Mucosa of descending colon (tissue), 3 donors: ENCODE data around the gene FBXO34. TPM values are rescaled to one million over a fixed set of nuclear protein-coding genes. Genes with fewer than 3 reads are reported as not detected.
A peak's percentile ranks its signal among the peaks of the same experiment; 100 is the strongest.

Experiments
- ATAC-seq: fragments of 200-7000 bp; cut with Tn5 transposase; one replicate; pipeline ENCODE4 v1.9.1; 2020; ENCODE audit warnings: mild to moderate bottlenecking, moderate library complexity
- DNase-seq, 3 donors: peaks; one replicate each; pipeline ENCODE4 v3.0.0-alpha.2; 2020
- H3K36me3 ChIP-seq: fragments of 200-600 bp; one replicate; pipeline ENCODE4 v1.8.0; 2021; ENCODE audit warnings: low read depth, mild to moderate bottlenecking
- H3K4me1 ChIP-seq: fragments of 200-600 bp; one replicate; pipeline ENCODE4 v1.8.0; 2021; ENCODE audit warnings: low read depth, mild to moderate bottlenecking
- H3K4me3 ChIP-seq: fragments of 200-600 bp; one replicate; pipeline ENCODE4 v1.8.0; 2021; ENCODE audit warnings: mild to moderate bottlenecking
- H3K9me3 ChIP-seq: fragments of 200-600 bp; one replicate; pipeline ENCODE4 v1.8.0; 2021; ENCODE audit warnings: mild to moderate bottlenecking
- intact Hi-C, 2 donors: fragments of 100-400 bp; cut with DNase I in 1 of 2; cut with micrococcal nuclease in 1 of 2; formaldehyde crosslinking; loops; one replicate each; pipeline versions ENCODE4 v1.11.0 to v1.11.1; 2022; cut with DNase I, micrococcal nuclease
- total RNA-seq, 3 donors: library from RNA; stranded (reverse); fragmentation: NEBNext Ultra II Directional in 2 of 3; extraction: Animal tissue kit (Norgen Biotek cat#: 25700) in 2 of 3; gene quantifications; one replicate each; pipeline versions ENCODE4 v1.2.1 to v1.2.4, GENCODE V29; 2021 to 2023
- TF ChIP-seq, protein P1 (sequence below): fragments of 200-600 bp; IDR thresholded peaks from one replicate; pipeline ENCODE4 v1.8.0; 2022; ENCODE audit warnings: antibody characterized with exemption, mild to moderate bottlenecking
- donor health status: DM: no; HTN: no; CAD: no; lungs with moderate emphysema.
- donor health status: DM: no; HTN: no; CAD: no.
- donor health status: DM: no; HTN: yes; CAD: no.

FBXO34 gene
- total RNA-seq, 3 donors from 2014 or later: 42.2 to 76.9 (median 59.1) TPM

GRCh38 chr14:55388160-55388559, 116.9 kb downstream of the FBXO34 start:
- TF ChIP-seq, protein P1, sequence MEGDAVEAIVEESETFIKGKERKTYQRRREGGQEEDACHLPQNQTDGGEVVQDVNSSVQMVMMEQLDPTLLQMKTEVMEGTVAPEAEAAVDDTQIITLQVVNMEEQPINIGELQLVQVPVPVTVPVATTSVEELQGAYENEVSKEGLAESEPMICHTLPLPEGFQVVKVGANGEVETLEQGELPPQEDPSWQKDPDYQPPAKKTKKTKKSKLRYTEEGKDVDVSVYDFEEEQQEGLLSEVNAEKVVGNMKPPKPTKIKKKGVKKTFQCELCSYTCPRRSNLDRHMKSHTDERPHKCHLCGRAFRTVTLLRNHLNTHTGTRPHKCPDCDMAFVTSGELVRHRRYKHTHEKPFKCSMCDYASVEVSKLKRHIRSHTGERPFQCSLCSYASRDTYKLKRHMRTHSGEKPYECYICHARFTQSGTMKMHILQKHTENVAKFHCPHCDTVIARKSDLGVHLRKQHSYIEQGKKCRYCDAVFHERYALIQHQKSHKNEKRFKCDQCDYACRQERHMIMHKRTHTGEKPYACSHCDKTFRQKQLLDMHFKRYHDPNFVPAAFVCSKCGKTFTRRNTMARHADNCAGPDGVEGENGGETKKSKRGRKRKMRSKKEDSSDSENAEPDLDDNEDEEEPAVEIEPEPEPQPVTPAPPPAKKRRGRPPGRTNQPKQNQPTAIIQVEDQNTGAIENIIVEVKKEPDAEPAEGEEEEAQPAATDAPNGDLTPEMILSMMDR: no peak
- intact Hi-C loops: no loop called here
- H3K36me3 ChIP-seq: peaks cover 6% of the 10 kb centered on the region
- no peak overlapping the region for H3K4me3 ChIP-seq
- ATAC-seq: no peak
- DNase-seq: no peak
- H3K4me1 ChIP-seq: peaks cover 2% of the 10 kb centered on the region
- no peaks in the 10 kb centered on the region for H3K9me3 ChIP-seq

GRCh38 chr14:55389330-55389729, 118.1 kb downstream of the FBXO34 start:
- H3K9me3 ChIP-seq: no peaks in the 10 kb centered on the region
- ATAC-seq: no peak
- H3K4me3 ChIP-seq: no peak overlapping the region
- TF ChIP-seq, protein P1: no peak
- peaks cover 2% of the 10 kb centered on the region for H3K4me1 ChIP-seq
- no peak for DNase-seq
- peaks cover 6% of the 10 kb centered on the region for H3K36me3 ChIP-seq
- intact Hi-C loops: no loop called here

DNA sequence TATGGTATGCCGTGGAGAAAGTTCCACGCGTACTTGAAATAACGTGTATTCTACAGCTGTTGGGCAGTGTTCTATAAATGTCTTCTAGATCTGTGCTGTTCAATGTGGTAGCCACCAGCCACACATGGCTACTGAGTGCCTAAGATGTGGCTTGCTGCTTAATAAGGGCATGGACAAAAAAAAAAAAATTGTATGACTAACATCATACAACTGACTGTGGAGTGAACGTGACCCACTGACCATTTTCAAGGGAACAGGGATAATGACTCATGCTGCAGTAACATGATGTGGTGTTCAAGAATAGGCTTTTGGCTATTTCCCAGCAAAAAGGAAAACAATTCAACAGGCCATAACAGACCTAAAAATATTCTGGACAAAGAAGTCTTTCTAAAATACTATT, 127.5 kb downstream of the FBXO34 start:
- no peaks in the 10 kb centered on the region for H3K9me3 ChIP-seq
- no peak overlapping the region for H3K4me3 ChIP-seq
- ATAC-seq (peak; percentile 9), DNase-seq (no peak)
- H3K4me1 ChIP-seq: no peaks in the 10 kb centered on the region
- TF ChIP-seq, protein P1: no peak
- intact Hi-C loops: no loop called here
- no peaks in the 10 kb centered on the region for H3K36me3 ChIP-seq

DNA sequence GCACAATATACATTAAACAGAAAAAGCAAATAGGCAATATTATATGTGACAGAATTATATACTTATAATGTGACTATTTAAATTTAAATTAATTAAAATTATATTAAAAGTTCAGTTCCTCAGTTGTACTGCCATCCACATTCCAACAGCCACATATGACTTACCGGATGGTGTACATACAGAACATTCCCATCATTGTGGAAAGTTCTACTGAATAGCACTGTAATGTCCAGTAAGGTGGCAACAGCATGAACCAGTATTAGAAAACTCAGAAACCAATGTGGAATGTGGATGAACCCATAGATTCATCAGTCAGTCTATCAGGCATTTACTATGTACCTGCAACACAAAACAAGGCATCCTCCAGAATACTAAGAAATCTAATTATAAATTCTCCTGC, 128.0 kb downstream of the FBXO34 start:
- Histone ChIP-seq H3K4me1 (no peaks in the 10 kb centered on the region), H3K9me3 (no peaks in the 10 kb centered on the region), H3K4me3 (no peak overlapping the region), H3K36me3 (no peaks in the 10 kb centered on the region)
- DNase-seq (no peak), ATAC-seq (no peak)
- TF ChIP-seq, protein P1: no peak
- intact Hi-C loops: no loop called here

- Histone ChIP-seq H3K4me1 (no peaks in the 10 kb centered on the region), H3K4me3 (no peak overlapping the region), H3K36me3 (no peaks in the 10 kb centered on the region), H3K9me3 (no peaks in the 10 kb centered on the region)
- DNase-seq (no peak), ATAC-seq (no peak)
- TF ChIP-seq, protein P1: no peak
- intact Hi-C loops: no loop called here
Measured at GRCh38 chr14:55399852-55400251, 128.6 kb downstream of the FBXO34 start.

- H3K4me1 ChIP-seq: no peaks in the 10 kb centered on the region
- ATAC-seq: no peak
- H3K4me3 ChIP-seq: no peak overlapping the region
- TF ChIP-seq, protein P1: no peak
- intact Hi-C loops: no loop called here
- no peaks in the 10 kb centered on the region for H3K36me3 ChIP-seq
- DNase-seq: no peak
- H3K9me3 ChIP-seq: no peaks in the 10 kb centered on the region
Measured at GRCh38 chr14:55401751-55402150, 130.5 kb downstream of the FBXO34 start.
